Hepatic stellate cell (primary cell): Measurements from ENCODE around the gene SAMD14.

Experiments used
- DNase-seq: peaks from one replicate; pipeline ENCODE4 v3.0.0; 2011; ENCODE audit warnings: low spot score

SAMD14 gene

DNA sequence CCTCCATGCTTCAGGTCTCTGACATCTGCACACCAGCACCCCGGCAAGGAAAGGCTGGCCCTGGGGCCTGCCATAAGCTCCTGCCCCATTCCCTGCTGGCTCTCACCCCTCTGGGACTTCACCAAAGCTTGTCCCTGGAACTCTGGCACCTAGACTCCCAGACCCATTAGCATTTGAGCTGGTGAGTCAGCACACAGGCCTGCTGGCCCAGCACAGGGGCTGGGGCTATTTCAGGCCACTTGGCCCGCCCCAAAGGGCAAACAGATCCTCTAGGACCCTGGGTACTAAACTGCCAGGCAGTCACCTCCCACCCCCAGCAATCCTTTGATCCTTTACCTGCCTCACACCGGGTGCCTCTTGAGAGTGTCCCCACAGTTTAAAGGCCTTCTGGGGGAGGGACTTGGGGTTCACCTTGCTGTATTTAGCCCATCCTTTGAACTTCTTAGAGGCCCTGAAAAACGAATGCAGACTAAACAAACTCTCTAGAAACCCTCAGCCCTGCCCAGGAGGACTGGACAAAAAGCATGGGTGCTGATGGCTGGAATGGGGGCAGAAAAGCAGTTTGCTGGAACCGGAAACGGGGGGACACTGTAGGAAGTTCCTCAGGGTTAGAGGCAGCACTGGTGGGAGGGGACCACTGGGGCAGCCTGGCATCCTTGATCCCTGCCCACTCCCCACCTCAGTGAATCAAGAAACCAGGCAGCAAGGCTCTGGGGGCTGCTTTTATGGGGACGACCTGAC lies 3.2 kb upstream of the SAMD14 start:
- peak; percentile 92 for DNase-seq

DNA sequence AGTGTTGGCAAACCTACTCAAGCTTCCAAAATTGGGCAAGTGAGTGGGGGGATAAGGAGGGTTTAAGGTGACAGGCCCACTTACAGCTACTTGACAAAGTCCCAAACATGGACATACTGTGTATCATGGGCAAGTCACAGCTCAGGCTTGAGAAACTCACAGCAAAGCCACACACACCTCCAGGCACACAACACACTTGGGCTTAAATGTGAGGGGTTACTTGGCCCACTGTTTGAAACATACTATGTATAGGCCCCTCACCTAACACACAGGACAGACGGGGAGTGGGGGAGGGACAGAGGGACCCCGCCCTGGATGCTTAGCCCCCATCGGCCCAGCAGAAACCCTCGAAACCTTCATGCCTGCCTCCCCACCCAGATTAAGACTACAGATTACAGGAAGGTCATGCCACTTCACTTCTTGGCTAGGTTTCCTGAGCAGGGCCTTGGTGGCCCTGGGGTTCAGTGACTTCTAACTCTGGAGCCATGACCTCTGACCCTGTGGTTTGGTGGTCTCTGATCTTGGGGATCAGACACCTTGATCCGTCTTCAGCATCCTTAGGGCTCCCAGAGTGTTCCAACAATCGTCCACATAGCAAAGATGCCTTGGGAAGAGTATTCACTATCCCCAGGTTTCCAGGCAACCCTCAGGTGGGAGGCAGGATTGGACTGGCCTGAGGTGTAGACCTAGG lies 2.3 kb upstream of the SAMD14 start:
- DNase-seq, result no peak

- DNase-seq, result no peak
Measured at GRCh38 chr17:50130559-50131305, 772 bp upstream of the SAMD14 start.

DNA sequence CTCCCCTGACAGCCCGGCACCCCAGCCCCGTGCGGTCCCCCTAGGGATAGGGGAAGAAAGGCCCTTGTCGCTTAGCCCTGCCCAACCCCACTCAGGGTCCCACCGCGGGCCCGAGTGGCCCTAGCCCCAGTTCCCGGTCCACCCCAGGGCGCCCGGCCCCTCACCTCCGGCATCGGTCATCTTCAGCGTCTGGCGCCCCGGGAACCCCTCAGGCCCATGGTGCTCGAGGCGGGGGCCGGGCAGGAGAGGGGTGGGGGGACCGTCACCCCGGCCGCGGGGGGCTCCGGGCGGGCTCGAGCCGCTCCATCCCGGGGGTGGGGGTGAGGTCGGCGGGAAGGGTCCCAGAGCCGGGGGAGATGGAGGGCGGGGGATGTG lies 620 bp downstream of the SAMD14 start:
- no peak for DNase-seq

- DNase-seq, result peak; percentile 66
Measured at GRCh38 chr17:50128441-50129352, 1.3 kb downstream of the SAMD14 start.

DNA sequence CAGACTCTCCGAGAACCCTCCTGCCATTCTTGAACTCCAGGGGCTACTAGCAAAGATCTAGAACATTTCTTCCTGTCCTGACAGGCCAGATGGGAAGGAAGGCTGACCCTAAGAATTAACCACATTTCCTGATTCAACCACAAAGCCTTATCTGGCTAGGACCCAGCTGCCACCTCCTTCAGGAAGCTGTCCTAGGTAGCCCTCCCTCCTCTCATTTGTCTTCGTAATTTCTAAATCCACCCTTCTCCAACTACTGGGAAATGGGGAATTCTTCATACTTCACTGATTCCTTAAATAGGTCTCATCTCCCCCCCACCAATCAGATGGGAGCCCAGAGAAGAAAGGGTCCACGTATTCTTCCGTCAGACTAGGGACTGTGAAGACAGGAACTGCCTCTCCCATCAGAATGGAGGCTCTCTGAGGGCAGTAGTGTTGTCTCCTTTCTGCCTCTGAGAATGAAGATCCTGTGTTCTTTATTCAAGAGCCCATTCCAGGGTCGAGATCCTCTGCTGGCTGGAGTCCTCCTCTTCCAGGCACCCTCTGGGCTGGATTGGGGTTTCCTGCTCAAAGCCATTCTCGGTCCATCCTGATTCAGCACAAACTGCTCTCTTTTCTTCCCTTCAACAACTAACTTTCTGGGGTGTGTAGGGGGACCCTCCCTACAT lies 2.1 kb downstream of the SAMD14 start:
- DNase-seq, result no peak

DNA sequence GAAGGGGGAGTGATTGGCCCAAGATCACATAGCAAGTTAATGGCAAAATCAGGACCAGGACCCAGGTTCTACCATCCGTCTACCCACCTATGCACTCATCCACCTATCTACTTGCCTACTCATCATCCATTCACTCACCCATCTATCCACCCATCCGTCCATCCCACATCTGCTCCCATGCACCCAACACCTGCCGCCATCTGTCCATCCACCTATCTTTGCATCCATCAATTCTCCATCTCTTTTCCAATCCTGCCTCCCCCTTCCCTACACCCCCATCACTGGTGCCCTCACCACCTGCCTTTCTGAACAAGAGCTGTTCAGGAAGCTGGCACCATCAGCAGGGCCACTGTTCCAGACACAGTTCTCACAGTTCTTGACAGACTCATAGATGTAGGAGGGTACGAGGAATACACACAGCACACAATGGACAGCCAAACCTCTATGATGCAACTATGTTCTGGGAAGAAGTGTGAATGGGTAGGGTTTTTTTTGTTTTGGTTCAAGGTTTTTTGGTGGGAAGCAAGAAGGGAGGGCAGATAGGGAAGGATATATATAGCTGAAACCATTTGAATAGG lies 4.5 kb downstream of the SAMD14 start:
- no peak for DNase-seq

DNA sequence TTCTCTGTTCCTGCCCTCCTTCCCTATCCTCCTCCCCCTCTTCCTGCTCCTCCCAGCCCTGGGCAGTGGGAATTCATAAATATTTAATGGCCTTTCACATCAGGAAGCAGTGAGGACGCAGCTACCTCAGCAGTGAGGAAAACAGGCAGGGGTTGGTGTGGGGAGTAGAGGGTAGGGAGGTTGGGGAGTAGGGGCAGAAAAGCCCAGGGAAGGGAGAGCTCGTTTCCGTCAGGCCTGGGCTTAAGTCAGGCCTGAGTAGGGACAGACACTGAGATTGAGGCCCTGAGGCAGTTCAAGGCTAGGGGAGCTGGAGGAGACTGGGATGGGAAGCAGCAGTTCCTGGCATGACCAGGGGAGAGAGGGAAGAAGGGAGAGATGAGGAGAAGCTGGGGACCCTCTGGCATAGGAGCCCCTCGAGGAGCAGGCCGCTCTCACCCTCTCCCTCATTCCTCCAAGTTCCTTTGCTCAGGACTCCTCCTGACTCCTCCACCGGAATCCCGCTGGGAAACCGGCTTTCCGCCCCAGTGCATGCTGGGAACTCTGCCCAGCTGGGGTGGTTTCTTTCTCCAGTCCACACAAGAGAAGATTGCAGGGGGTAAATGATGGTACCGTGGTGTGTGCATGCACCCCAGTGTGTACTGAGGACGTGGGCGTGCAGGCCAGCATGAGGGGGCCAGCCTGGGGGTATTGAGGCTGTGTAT lies 6.2 kb downstream of the SAMD14 start:
- no peak for DNase-seq

DNA sequence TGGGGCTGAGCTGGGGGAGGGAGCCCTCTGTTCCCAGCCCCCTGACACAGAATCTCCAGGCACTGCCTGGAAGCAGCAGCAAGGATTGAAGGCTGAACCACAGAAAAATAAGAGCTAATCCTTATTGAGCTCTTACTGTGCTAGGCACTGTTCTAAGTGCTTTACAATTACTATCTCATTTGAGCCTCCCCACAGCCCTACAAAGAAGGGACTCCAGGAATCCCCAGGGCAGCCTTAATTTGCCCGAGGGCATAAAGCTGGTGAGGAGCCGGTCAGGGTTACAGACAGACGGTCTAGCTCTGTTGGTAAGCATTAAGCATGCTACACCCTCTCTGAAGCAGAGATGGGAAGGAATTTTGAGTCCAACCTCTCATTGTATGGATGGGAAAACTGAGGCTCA lies 7.0 kb downstream of the SAMD14 start:
- no peak for DNase-seq

- no peak for DNase-seq
Measured at GRCh38 chr17:50120475-50121253, 9.3 kb downstream of the SAMD14 start.

DNA sequence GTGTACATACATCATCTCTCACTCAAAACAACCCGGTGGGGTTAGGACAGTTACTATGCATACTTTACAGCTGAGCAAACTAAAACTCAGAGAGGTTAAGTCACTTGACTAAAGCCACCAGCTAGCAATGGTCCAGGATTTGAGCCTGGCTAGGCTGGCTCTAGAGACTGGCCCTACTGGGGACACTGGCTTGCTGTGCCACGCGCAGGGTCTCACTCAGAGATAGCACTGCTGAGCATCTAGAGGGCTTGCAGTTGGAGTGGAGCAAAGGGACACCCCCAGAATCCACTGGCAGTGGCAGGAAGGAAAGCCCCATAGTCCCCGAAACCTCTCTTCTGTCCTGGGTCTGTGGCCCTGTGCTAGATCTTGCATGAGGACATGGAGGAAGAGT lies 11.1 kb downstream of the SAMD14 start:
- no peak for DNase-seq

DNA sequence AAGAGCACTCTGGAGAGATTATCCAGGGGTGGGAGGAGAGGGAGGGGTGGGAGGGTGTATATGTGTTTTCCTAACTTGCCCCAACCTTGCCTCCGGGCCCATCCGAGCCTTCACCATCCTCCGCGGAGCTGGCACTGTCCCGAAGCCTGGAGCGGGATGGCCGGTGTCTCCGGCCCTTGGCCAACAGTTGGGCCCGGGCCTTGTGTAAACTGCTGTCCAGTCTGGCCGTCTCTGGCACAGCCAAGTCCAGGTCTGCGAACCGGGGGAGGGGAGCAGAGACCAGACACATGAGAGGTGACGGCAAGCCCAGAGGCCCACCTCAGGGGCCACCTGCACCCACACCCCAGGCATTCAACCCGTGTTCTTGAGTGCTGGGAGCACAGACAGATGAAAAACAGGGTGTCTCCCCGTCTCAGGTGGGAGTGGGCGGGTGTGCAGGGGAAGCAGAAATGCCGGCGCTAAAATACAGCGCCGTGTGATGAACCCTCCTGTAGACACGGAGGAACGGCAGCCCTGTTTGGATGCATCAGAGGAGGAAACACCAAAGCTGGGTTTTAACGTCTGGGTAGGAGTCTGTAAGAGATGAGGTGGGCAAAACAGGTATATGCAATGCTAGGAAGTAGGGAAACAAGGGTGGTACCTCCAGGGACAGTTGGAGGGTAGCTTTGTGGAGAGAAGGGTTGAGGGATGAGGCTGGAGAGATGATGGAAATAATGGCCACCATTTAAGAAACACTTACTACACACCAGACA lies 11.7 kb downstream of the SAMD14 start:
- DNase-seq, result no peak

DNA sequence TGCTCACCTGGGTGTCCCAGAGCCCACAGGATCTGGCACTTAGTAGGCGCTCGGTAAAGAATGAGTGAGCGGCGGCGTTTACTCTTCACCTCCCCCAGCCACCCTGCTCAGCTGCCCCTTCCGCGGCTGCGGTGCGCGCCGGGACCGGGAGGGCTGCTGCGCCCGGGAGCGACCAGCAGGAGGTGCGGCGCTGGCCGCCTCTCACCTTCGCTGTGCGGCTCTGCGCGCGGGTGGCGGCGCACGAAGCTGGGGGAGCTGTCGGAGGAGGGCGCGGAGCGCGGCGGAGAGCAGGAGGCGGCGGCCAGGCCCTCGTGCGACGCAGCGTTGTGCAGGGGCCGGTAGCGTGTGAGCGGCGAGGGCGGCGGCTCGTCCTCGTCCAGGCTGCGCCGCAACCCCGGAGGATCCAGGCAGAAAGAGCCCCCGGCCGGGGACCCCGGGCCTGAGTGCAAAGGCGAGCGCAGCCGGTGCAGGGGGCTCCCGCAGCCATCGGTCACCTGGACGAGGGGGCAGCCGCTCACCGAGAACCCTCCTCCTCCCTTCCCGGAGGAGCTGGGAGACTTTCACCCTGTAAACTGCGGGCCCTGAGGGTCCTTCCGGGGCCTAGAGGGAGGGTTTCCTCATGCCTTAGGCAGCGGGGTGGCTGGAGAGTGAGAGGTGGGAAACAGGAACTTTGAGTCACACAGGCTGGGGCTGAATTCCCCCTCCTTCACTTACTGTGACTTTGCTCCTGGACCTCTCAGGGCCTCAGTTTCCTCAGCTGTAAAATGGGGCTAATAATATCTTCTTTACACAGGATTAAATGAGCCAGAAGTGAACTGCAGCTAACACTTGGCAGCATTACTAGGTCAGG lies 12.5 kb downstream of the SAMD14 start:
- no peak for DNase-seq

DNA sequence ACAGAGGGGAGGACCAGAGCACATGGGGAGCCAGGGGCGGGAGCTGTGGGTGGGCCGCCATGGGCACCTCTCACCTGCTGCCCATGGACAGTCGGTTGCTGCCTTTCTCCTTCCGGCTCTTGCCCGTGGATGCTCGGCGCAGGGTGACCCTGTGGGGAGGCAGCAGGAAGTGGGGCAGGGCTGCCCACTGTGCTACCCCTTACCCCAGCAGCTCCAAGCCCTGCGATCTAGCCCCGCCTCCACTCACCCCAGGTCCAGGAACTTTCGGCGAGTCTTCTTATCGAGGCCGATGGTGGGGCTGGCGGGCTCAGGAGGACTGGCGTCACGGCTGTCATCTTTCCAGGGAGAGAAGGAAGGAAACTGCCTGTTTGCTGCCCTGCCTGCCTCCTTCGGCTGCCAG lies 14.2 kb downstream of the SAMD14 start:
- no peak for DNase-seq

DNA sequence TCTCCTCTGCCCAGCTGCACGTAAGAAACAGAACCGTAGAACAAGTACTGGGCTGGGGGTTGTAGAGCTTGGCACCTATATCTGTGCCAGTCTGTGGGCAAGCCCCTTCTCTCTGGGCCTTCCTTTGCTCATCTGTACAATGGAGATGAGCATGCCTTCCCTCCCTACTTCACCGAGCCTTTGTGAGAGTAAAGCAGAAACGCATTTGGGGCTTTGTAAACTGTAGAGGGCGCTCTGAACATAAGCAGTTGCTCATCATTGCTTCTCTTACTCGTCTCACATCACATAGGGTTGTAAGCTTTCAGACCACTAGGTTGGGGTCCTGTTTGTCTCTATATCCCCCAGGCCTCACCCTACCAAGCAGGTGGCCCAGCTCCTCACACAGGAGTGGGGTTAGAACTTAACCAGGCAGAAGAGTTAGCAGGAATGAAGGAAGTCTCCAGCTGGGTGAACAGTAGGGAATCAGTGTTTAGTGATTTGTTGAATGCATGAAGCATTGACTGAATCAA lies 15.1 kb downstream of the SAMD14 start:
- peak; percentile 58 for DNase-seq

GRCh38 chr17:50114401-50114800 lies 15.6 kb downstream of the SAMD14 start:
- no peak for DNase-seq

GRCh38 chr17:50113624-50114320 lies 16.2 kb downstream of the SAMD14 start:
- DNase-seq, result no peak
